NCI-H146 treated with DMSO at 0.1 percent for 48 hours (cell line): ENCODE results near the gene IDH3B.

Source experiments
- DNase-seq: peaks from one replicate; lab custom pipeline; 2025; ENCODE audit not compliant: unreplicated experiment; lab: John Stamatoyannopoulos, UW

Gene IDH3B

GRCh38 chr20:2624190-2624589 lies 39.8 kb downstream of the IDH3B start:
- no peak for DNase-seq

- no peak for DNase-seq
Observed at GRCh38 chr20:2619961-2620595, 43.9 kb downstream of the IDH3B start.

- DNase-seq = no peak
Observed at GRCh38 chr20:2619337-2619736, 44.7 kb downstream of the IDH3B start.

GRCh38 chr20:2618815-2619214 lies 45.2 kb downstream of the IDH3B start:
- DNase-seq = no peak

GRCh38 chr20:2617099-2617714 lies 46.8 kb downstream of the IDH3B start:
- no peak for DNase-seq

GRCh38 chr20:2616634-2617033 lies 47.4 kb downstream of the IDH3B start:
- no peak for DNase-seq

- DNase-seq = no peak
Observed at GRCh38 chr20:2612073-2612472, 51.9 kb downstream of the IDH3B start.

- DNase-seq = no peak
Observed at GRCh38 chr20:2610941-2611720, 52.9 kb downstream of the IDH3B start.

- DNase-seq = no peak
Observed at GRCh38 chr20:2610326-2610725, 53.7 kb downstream of the IDH3B start.
